Heart right ventricle (tissue), 16 donors: ENCODE measurements around the gene FRMPD2. TPM values are rescaled to one million over a fixed set of nuclear protein-coding genes. Genes with fewer than 3 reads are reported as not detected.
"Not testable (repeated sequence)": the region's sequence is repeated elsewhere in the genome, so short reads cannot be mapped to it uniquely, and the experiment has no call there.

Experiments
- ATAC-seq, 8 donors: fragments of 200-7000 bp; cut with Tn5 transposase; one replicate each; pipeline ENCODE4 v1.9.1; 2020; ENCODE audit warnings: mild to moderate bottlenecking in 8 of 8, moderate library complexity in 8 of 8, moderate number of reproducible peaks in 1 of 8
- DNase-seq, 2 donors: peaks; one replicate each; pipeline ENCODE4 v3.0.0-alpha.2; 2020
- H3K27ac ChIP-seq, 10 donors: fragments of 200-600 bp; sonication (generic) in 2 of 10; one replicate each; pipeline versions ENCODE4 v1.5.0 to v1.8.0; 2020 to 2022; ENCODE audit warnings: mild to moderate bottlenecking in 3 of 10
- H3K27me3 ChIP-seq, 7 donors: fragments of 200-600 bp; one replicate each; pipeline ENCODE4 v1.8.0; 2021 to 2022; ENCODE audit warnings: mild to moderate bottlenecking in 2 of 7
- H3K36me3 ChIP-seq, 9 donors: fragments of 200-600 bp; sonication (generic) in 1 of 9; one replicate each; pipeline versions ENCODE4 v1.5.0 to v1.8.0; 2020 to 2022; ENCODE audit warnings: mild to moderate bottlenecking in 2 of 9
- H3K4me1 ChIP-seq, 9 donors: fragments of 200-600 bp; sonication (generic) in 1 of 9; one replicate each; pipeline versions ENCODE4 v1.5.0 to v1.8.0; 2020 to 2022; ENCODE audit warnings: mild to moderate bottlenecking in 4 of 9
- H3K4me3 ChIP-seq, 10 donors: fragments of 200-600 bp; sonication (generic) in 2 of 10; one replicate each; pipeline versions ENCODE4 v1.5.0 to v1.8.0; 2020 to 2022; ENCODE audit warnings: mild to moderate bottlenecking in 7 of 10, moderate library complexity in 2 of 10
- H3K9me3 ChIP-seq, 11 donors: fragments of 200-600 bp in 10 of 11; sonication (generic) in 2 of 11; one replicate each; pipeline versions ENCODE4 v1.5.0 to v1.8.0; 2013 to 2022; ENCODE audit warnings: mild to moderate bottlenecking in 2 of 11, control low read depth in 1 of 11, moderate library complexity in 1 of 11
- WGBS, 2 donors: extraction: QIAGEN DNeasy Blood & Tissue Kit; methylation state at CpG; one replicate each; pipeline ENCODE4 v1.1.7; 2013; ENCODE audit warnings: inconsistent platforms in 1 of 2; 5-methylcytosine and 5-hydroxymethylcytosine counted together
- intact Hi-C, 10 donors: fragments of 100-400 bp; cut with DNase I; formaldehyde crosslinking; loops; one replicate each; pipeline versions ENCODE4 v1.11.1 to v1.14.2; 2022
- polyA plus RNA-seq, 2 donors: library from polyadenylated mRNA; stranded (reverse); fragments of 200-250 nt; gene quantifications; one replicate each; pipeline ENCODE4 v1.2.3, GENCODE V29; 2013
- total RNA-seq, 10 donors: library from RNA; stranded (reverse); fragmentation: NEBNext Ultra II Directional in 3 of 10; extraction: Animal tissue kit (Norgen Biotek cat#: 25700) in 3 of 10; gene quantifications; one replicate each; pipeline versions ENCODE4 v1.2.1 to v1.2.4, GENCODE V29; 2021 to 2023
- TF ChIP-seq, protein P1 (sequence below), 9 donors: fragments of 200-600 bp; sonication (generic) in 2 of 9; IDR thresholded peaks; one replicate each; pipeline versions ENCODE4 v1.5.0 to v1.8.0; 2021 to 2022; ENCODE audit warnings: antibody characterized with exemption in 9 of 9, mild to moderate bottlenecking in 5 of 9, moderate library complexity in 1 of 9
- donor health status: Arrhythmogenic right ventricular cardiomyopathy.
- donor health status: ischemic (EF 13 %, LVEDD 7.1; RV severe dilation, severe dysfunction).
- donor health status: healthy with polysubstance abuse.
- donor health status: DM: no; HTN: yes; CAD: no.
- donor health status: DM: no; HTN: no; CAD: no.
- donor health status: ischemic (EF 25% LVEDD 6.9; RV normal size, moderate dysfunction).
- donor health status: ischemic (EF 25% LVEDD 5.7; RV mildly dilated, moderate dysfunction).
- donor health status: healthy.
- donor health status: DM: yes; HTN: yes; CAD: no.
- donor health status: Ischemic cardiomyopathy.
- donor health status: ischemic (EF 35%, LVEDD 5.7; RV mildly dilated, moderate dysfunction).
- donor health status: nonischemic (EF 11% LVEDD 7.7; RV severe dilation, severe dysfunction).
- donor health status: DM: yes; HTN: yes; CAD: no.
- donor health status: PGD.
- donor health status: ischemic (EF 29% LVEDD 5.4; RV normal size, mild dysfunction).
- donor health status: nonischemic (EF 23%, LVEDD 6.1; RV moderate dilation, normal function).

Gene FRMPD2
- total and polyA plus RNA-seq, 12 donors = 0.16 to 0.74 (median 0.23) TPM; not detected in 5

DNA sequence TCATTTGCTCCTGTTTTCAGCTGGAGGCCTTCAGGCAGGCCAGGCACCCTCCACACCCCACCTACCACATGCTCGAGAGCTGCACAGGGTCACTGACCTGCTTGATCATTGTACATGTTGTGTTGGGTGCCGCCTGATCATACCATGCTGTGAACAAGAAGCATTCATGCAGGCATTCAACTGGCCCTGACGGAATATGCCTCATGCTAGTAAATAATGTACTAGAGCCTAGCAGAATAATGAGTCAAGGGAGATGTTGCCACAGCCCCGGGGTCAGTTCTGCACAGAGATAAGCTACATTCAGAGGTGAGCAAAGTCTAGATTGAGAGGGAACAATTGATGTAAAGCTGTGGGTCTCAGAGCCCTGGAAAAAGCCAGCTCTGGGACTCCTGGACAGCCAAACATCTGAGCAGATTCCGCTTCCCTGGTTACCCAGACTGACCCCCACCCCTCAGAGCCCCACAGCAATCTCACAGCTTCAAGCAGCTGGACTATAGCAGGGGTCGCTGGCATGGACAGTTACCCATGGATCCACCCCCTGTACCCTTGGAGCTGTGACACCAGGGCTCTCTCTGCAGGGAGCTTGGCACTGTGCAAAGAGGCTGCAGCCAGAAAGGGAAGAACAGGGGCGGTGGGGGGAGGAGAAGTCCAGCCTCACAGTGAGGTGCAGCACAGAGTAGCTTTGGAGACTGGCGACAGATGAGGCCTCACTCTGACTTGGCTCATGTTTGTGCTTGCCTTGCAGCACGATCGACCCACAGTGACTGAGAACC lies 86.6 kb downstream of the FRMPD2 start:
- WGBS, 2 donors = 60 to 68% methylated on average over 10 of the region's 10 CpGs
- Histone ChIP-seq H3K27me3 (peaks cover 0 to 22% (median 0%) of the 10 kb centered on the region in 7 donors), H3K4me3 (no peak overlapping the region), H3K4me1 (no peaks in the 10 kb centered on the region), H3K27ac (no peak overlapping the region), H3K9me3 (no peaks in the 10 kb centered on the region), H3K36me3 (no peaks in the 10 kb centered on the region)
- intact Hi-C loops = no loop called here
- TF ChIP-seq, protein P1, sequence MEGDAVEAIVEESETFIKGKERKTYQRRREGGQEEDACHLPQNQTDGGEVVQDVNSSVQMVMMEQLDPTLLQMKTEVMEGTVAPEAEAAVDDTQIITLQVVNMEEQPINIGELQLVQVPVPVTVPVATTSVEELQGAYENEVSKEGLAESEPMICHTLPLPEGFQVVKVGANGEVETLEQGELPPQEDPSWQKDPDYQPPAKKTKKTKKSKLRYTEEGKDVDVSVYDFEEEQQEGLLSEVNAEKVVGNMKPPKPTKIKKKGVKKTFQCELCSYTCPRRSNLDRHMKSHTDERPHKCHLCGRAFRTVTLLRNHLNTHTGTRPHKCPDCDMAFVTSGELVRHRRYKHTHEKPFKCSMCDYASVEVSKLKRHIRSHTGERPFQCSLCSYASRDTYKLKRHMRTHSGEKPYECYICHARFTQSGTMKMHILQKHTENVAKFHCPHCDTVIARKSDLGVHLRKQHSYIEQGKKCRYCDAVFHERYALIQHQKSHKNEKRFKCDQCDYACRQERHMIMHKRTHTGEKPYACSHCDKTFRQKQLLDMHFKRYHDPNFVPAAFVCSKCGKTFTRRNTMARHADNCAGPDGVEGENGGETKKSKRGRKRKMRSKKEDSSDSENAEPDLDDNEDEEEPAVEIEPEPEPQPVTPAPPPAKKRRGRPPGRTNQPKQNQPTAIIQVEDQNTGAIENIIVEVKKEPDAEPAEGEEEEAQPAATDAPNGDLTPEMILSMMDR (IDR thresholded peaks at IDR 0.05) = no peak
- peak in 7 of 8 donors; percentile 38 to 79 (median 62) for ATAC-seq
- no peak for DNase-seq

DNA sequence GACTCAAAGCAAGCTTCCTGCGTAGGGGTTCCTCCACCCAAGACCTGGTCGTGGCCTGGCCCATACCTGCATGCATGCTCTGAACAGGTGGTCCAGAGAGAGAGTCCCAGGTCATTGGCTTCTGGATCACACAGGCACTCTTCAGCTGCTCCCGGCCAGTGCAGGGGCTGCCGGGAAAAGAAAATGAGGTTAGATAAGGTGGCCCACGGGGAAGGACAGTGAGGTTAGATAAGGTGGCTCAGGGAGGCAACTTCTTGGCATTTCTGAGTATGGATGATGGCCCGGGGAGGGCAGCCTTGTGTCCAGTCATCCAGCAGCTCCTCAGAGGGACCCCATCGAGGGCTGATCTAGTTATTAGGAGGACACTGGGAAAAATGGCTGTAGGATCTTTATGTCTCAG lies 87.4 kb downstream of the FRMPD2 start:
- Histone ChIP-seq H3K27ac (no peak overlapping the region), H3K36me3 (no peaks in the 10 kb centered on the region), H3K4me1 (no peaks in the 10 kb centered on the region), H3K9me3 (no peaks in the 10 kb centered on the region), H3K4me3 (no peak overlapping the region), H3K27me3 (peaks cover 0 to 30% (median 4%) of the 10 kb centered on the region in 7 donors)
- no peak for DNase-seq
- ATAC-seq = no peak
- 59 to 60% methylated on average over 7 of the region's 7 CpGs for WGBS, 2 donors
- TF ChIP-seq, protein P1 (IDR thresholded peaks at IDR 0.05) = no peak
- intact Hi-C loops = no loop called here

DNA sequence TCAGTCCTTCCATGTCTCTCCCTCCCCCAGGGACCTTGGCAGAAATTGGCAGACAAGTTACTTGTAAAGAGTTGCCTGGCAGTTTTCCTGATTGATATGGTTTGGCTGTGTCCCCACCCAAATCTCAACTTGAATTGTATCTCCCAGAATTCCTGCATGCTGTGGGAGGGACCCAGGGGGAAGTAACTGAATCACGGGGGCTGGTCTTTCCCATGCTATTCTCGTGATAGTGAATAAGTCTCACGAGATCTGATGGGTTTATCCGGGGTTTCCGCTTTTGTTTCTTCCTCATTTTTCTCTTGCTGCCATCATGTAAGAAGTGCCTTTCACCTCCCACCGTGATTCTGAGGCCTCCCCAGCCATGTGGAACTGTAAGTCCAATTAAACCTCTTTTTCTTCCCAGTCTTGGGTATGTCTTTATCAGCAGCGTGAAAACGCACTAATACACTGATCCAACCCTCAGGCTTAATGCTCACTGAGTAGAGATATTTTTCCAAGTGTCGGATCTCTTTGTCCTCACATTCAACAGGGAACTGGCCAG lies 88.2 kb downstream of the FRMPD2 start:
- WGBS, 2 donors = 81 to 84% methylated on average over 9 of the region's 9 CpGs

DNA sequence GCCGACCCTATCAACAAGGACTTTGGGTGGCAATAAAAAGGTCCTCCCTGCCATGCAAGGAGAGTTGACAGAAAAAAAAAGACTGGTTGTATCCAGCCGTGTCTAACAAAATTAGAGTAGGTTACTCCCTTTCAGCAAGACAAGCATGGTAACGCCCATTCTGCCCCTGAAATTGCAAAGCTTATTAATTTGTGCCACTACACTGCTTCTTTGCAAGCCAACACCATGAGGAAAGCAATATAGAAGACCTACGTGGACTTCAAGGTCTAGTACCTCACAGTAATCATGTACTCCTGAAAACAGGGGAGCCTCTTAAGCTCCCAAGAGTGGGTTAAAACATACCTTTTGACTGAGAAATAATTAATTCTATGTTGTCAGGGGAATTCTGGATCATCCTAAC lies 90.3 kb downstream of the FRMPD2 start:
- no peak overlapping the region for H3K4me3 ChIP-seq
- TF ChIP-seq, protein P1 (IDR thresholded peaks at IDR 0.05) = no peak
- no peak for DNase-seq
- 77 to 81% methylated on average over 4 of the region's 4 CpGs for WGBS, 2 donors
- no peaks in the 10 kb centered on the region for H3K4me1 ChIP-seq
- no peaks in the 10 kb centered on the region for H3K9me3 ChIP-seq
- no peak overlapping the region for H3K27ac ChIP-seq
- peaks cover 0 to 32% (median 4%) of the 10 kb centered on the region in 7 donors for H3K27me3 ChIP-seq
- no peak for ATAC-seq
- no peaks in the 10 kb centered on the region for H3K36me3 ChIP-seq
- intact Hi-C loops = no loop called here

More for the DNA sequence above, 88.2 kb downstream of the FRMPD2 start:
- H3K4me1 ChIP-seq, DNase-seq, intact Hi-C loops, H3K36me3 ChIP-seq, H3K27ac ChIP-seq, ATAC-seq, H3K4me3 ChIP-seq, H3K9me3 ChIP-seq: not testable (repeated sequence)
- peaks cover 0 to 32% (median 4%) of the 10 kb centered on the region in 7 donors for H3K27me3 ChIP-seq

DNA sequence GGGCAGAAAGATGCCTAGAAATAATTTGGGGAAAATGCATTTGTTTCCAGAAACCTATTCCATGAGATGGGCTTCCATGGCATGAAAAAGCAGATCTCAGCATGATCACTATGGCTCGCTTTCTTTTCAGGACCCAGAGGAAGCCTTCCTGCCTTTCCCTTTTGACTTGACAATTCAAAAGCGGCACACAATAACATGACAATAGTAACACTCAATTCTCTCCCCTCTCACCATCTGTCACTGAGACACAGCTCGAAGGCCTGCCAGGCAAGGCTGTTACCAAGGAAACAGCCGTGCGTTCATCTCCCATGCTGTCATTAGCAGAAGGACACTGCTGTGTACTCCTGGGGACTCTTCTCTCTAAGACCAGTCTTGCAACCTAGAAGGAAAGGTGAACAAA lies 101.8 kb downstream of the FRMPD2 start:
- DNase-seq, intact Hi-C loops, ATAC-seq, H3K36me3 ChIP-seq, H3K9me3 ChIP-seq, H3K27ac ChIP-seq, H3K4me1 ChIP-seq, H3K27me3 ChIP-seq, H3K4me3 ChIP-seq: not testable (repeated sequence)
- WGBS, 2 donors = 35 to 46% methylated on average over 3 to 5 of the region's 5 CpGs

DNA sequence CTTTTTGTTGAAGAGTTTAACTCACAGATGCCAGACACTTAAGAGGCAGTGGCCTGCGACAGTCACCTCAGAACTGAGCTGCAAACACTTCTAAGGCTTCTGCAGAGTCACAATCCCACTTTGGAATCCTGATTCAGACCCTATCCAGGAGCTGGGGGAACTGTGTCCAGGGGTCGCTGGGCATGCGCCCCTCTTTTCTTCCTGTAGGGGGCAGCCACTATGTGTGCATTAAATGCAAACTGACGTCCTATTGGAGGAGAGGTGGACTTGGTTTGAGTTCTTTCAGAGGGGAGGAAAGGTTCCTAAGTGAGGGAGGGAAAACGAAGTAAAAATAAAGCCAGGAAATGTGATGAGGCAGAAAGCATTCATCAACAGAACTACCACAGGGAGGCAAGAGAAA lies 113.8 kb downstream of the FRMPD2 start:
- intact Hi-C loops, H3K36me3 ChIP-seq, H3K27ac ChIP-seq, DNase-seq, ATAC-seq, H3K9me3 ChIP-seq, H3K27me3 ChIP-seq, H3K4me1 ChIP-seq, H3K4me3 ChIP-seq: not testable (repeated sequence)
- 18 to 22% methylated on average over 2 to 3 of the region's 5 CpGs for WGBS, 2 donors

DNA sequence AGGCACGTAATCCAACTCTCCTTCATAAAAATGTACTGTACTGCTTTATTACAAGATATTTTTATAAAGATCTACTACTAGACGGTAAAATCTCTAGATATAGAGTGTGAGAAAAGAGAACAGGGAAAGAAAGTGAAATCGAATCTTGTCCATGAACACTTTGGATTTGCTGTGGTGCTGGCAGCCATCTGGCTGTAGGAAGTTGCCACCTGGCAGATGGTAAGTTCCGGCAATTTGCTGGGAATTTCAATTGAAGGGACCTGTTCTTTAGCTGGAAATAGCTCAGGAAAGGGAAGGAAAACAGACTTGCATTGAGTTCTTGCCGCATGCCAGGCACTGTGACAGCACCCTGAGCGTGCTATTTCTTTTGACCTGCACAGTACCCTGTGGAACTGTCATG lies 114.3 kb downstream of the FRMPD2 start:
- H3K4me1 ChIP-seq, intact Hi-C loops, H3K27ac ChIP-seq, ATAC-seq, H3K27me3 ChIP-seq, H3K4me3 ChIP-seq, H3K36me3 ChIP-seq, H3K9me3 ChIP-seq, DNase-seq: not testable (repeated sequence)
- WGBS, 2 donors = 84 to 89% methylated on average over 6 of the region's 6 CpGs

DNA sequence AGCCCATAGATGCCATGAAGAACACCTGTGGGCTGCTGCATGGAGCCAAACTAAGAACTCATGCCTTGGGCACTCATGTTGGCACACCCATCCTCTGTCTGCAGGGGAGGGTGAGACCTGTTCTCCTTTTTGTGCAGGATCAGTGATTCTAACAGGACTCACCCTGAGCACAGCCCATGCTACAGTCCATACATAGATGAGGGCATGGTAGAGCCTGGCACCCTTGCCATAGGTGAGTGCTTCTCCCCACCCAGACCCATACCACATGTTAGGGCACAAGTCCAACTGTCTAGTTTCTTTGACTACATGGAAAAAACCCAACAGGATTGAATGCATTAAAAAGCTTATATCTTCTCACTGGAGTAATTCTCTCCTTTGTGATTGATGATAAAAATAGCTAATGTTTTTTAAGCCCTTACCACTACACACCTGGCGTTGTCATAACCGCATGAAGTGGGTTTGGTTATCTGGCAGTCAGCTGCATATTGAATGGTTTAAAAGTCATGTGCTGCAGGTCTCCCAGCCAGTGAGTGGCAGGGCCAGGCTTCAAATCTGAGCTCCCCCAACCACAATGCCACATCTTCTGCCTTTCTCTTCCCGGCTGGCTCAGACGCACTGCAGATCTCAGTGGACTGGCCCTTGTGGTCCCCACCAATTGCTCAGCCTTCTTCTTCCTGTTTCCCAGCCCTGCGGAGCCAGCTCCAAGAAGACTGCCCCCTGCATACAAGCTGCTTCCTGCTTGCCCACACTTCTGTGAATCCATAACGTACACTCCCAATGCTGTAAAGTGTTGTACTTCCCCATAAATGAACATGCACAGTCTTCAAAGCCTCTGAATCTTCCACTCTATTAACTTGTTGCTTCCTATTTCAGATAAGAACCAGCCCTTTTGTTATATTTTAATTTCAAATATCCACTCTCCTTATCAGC lies 120.0 kb downstream of the FRMPD2 start:
- WGBS, 2 donors = 54 to 68% methylated on average over 4 to 6 of the region's 6 CpGs
- H3K36me3 ChIP-seq, H3K9me3 ChIP-seq, H3K4me3 ChIP-seq, H3K4me1 ChIP-seq, intact Hi-C loops, H3K27ac ChIP-seq, H3K27me3 ChIP-seq, DNase-seq: not testable (repeated sequence)
- peak in 3 of 8 donors; percentile 33 to 63 (median 55) for ATAC-seq
